ENCODE measurements around the gene GABRB3. TPM values are rescaled to one million over a fixed set of nuclear protein-coding genes. Genes with fewer than 3 reads are reported as not detected.
"Not testable (repeated sequence)": the region's sequence is repeated elsewhere in the genome, so short reads cannot be mapped to it uniquely, and the experiment has no call there.

Gene GABRB3
- total RNA-seq, 1 donor from 2014 or later, result 8.3 TPM

- DNase-seq (ENCODE audit: low spot score), result no peak
Measured at GRCh38 chr15:26736502-26737248, 36.2 kb downstream of the GABRB3 start.

GRCh38 chr15:26731965-26732364 is 40.9 kb downstream of the GABRB3 start:
- no peak for DNase-seq (ENCODE audit: low spot score)

- DNase-seq (ENCODE audit: low spot score), result no peak
Measured at GRCh38 chr15:26729581-26729980, 43.3 kb downstream of the GABRB3 start.

- DNase-seq (ENCODE audit: low spot score), result no peak
Measured at GRCh38 chr15:26729030-26729429, 43.8 kb downstream of the GABRB3 start.

GRCh38 chr15:26724381-26725150 is 48.3 kb downstream of the GABRB3 start:
- no peak for DNase-seq (ENCODE audit: low spot score)

GRCh38 chr15:26722621-26723160 is 50.2 kb downstream of the GABRB3 start:
- no peak for DNase-seq (ENCODE audit: low spot score)

GRCh38 chr15:26721232-26721967 is 51.5 kb downstream of the GABRB3 start:
- no peak for DNase-seq (ENCODE audit: low spot score)

- DNase-seq (ENCODE audit: low spot score), result no peak
Measured at GRCh38 chr15:26720546-26720945, 52.3 kb downstream of the GABRB3 start.

GRCh38 chr15:26719866-26720265 is 53.0 kb downstream of the GABRB3 start:
- DNase-seq (ENCODE audit: low spot score), result not testable (repeated sequence)

- no peak for DNase-seq (ENCODE audit: low spot score)
Measured at GRCh38 chr15:26716069-26716468, 56.8 kb downstream of the GABRB3 start.

- no peak for DNase-seq (ENCODE audit: low spot score)
Measured at GRCh38 chr15:26713498-26713897, 59.4 kb downstream of the GABRB3 start.

- no peak for DNase-seq (ENCODE audit: low spot score)
Measured at GRCh38 chr15:26712335-26712734, 60.5 kb downstream of the GABRB3 start.

GRCh38 chr15:26711445-26711844 is 61.4 kb downstream of the GABRB3 start:
- no peak for DNase-seq (ENCODE audit: low spot score)

GRCh38 chr15:26702381-26702780 is 70.5 kb downstream of the GABRB3 start:
- DNase-seq (ENCODE audit: low spot score), result no peak

- DNase-seq (ENCODE audit: low spot score), result no peak
Measured at GRCh38 chr15:26698555-26698954, 74.3 kb downstream of the GABRB3 start.

- DNase-seq (ENCODE audit: low spot score), result no peak
Measured at GRCh38 chr15:26697913-26698312, 75.0 kb downstream of the GABRB3 start.

- DNase-seq (ENCODE audit: low spot score), result no peak
Measured at GRCh38 chr15:26691249-26691648, 81.6 kb downstream of the GABRB3 start.

GRCh38 chr15:26690778-26691177 is 82.1 kb downstream of the GABRB3 start:
- DNase-seq (ENCODE audit: low spot score), result no peak

- no peak for DNase-seq (ENCODE audit: low spot score)
Measured at GRCh38 chr15:26689462-26689861, 83.4 kb downstream of the GABRB3 start.

- no peak for DNase-seq (ENCODE audit: low spot score)
Measured at GRCh38 chr15:26686547-26687187, 86.2 kb downstream of the GABRB3 start.

- no peak for DNase-seq (ENCODE audit: low spot score)
Measured at GRCh38 chr15:26682598-26683164, 90.2 kb downstream of the GABRB3 start.
